ENCODE results near the gene EPN2.
A peak's percentile ranks its signal among the peaks of the same experiment; 100 is the strongest.

The EPN2 gene

GRCh38 chr17:19370493-19370960 is 133.4 kb downstream of the EPN2 start:
- TF ChIP-seq FOXP2 (optimal IDR thresholded peaks at IDR 0.05; ENCODE audit: borderline replicate concordance, extremely low read depth, extremely low read length, insufficient read depth) (peak; percentile 20), TAF1 (IDR thresholded peaks at IDR 0.05; ENCODE audit: borderline replicate concordance, insufficient read depth, low read length) (no peak)

DNA sequence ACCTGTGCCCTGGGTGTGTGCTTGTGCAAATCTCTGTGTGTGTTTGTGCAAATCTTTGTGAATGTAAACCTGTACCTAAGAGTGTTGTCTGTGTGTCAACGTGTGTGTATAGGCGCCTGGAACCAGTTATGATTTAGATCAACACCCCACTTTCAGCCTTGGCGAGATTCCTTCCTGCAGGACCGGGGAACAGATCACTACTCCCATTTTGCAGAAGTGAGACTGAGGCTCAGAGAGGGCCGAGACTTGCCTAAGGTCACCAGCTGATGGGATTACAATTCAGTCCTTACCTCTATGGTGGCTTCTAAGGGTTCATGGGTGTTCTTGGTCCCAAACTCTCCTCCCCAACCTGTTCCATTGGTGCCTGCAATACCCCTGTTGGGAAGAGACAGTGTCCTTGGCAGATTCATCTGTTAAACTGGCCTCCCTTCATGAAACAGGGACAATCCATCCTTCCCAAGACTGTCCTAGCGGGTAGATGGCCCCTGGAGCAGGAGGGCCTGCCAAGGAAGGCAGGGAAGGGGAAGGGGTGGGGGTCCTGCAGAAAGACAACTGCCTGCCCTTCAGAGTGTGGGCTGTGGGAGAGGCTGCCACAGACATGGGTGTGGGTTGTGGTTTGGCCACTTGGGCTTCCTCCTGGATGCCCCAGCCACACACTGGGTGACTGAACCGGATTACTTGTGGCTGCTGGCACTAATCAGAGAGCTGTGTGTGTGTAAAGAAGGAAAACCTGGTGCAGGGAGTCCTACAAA is 134.3 kb downstream of the EPN2 start:
- TF ChIP-seq POLR2AphosphoS5 (IDR thresholded peaks at IDR 0.05; ENCODE audit: low read depth, low read length) (no peak), SIN3A (IDR thresholded peaks at IDR 0.05; ENCODE audit: borderline replicate concordance, insufficient read depth, low read length) (no peak), TAF1 (IDR thresholded peaks at IDR 0.05; ENCODE audit: borderline replicate concordance, insufficient read depth, low read length) (no peak), FOXP2 (optimal IDR thresholded peaks at IDR 0.05; ENCODE audit: borderline replicate concordance, extremely low read depth, extremely low read length, insufficient read depth) (no peak)
- TF ChIP-seq, protein P1, sequence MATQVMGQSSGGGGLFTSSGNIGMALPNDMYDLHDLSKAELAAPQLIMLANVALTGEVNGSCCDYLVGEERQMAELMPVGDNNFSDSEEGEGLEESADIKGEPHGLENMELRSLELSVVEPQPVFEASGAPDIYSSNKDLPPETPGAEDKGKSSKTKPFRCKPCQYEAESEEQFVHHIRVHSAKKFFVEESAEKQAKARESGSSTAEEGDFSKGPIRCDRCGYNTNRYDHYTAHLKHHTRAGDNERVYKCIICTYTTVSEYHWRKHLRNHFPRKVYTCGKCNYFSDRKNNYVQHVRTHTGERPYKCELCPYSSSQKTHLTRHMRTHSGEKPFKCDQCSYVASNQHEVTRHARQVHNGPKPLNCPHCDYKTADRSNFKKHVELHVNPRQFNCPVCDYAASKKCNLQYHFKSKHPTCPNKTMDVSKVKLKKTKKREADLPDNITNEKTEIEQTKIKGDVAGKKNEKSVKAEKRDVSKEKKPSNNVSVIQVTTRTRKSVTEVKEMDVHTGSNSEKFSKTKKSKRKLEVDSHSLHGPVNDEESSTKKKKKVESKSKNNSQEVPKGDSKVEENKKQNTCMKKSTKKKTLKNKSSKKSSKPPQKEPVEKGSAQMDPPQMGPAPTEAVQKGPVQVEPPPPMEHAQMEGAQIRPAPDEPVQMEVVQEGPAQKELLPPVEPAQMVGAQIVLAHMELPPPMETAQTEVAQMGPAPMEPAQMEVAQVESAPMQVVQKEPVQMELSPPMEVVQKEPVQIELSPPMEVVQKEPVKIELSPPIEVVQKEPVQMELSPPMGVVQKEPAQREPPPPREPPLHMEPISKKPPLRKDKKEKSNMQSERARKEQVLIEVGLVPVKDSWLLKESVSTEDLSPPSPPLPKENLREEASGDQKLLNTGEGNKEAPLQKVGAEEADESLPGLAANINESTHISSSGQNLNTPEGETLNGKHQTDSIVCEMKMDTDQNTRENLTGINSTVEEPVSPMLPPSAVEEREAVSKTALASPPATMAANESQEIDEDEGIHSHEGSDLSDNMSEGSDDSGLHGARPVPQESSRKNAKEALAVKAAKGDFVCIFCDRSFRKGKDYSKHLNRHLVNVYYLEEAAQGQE (IDR thresholded peaks at IDR 0.05; ENCODE audit: insufficient read depth in 1 of 2, low read depth in 2 of 2, low read length in 2 of 2): no peak

GRCh38 chr17:19372011-19372370 is 134.8 kb downstream of the EPN2 start:
- TF ChIP-seq, protein P1 (IDR thresholded peaks at IDR 0.05; ENCODE audit: insufficient read depth in 1 of 2, low read depth in 2 of 2, low read length in 2 of 2): no peak
- TF ChIP-seq SIN3A (IDR thresholded peaks at IDR 0.05; ENCODE audit: borderline replicate concordance, insufficient read depth, low read length): no peak
- TF ChIP-seq TAF1 (IDR thresholded peaks at IDR 0.05; ENCODE audit: borderline replicate concordance, insufficient read depth, low read length): no peak
- no peak for TF ChIP-seq FOXP2 (optimal IDR thresholded peaks at IDR 0.05; ENCODE audit: borderline replicate concordance, extremely low read depth, extremely low read length, insufficient read depth)
- no peak for TF ChIP-seq POLR2AphosphoS5 (IDR thresholded peaks at IDR 0.05; ENCODE audit: low read depth, low read length)

- TF ChIP-seq POLR2AphosphoS5 (IDR thresholded peaks at IDR 0.05; ENCODE audit: low read depth, low read length) (no peak), FOXP2 (optimal IDR thresholded peaks at IDR 0.05; ENCODE audit: borderline replicate concordance, extremely low read depth, extremely low read length, insufficient read depth) (no peak)
Observed at GRCh38 chr17:19372439-19372838, 135.3 kb downstream of the EPN2 start.

- TF ChIP-seq, protein P1 (IDR thresholded peaks at IDR 0.05; ENCODE audit: insufficient read depth in 1 of 2, low read depth in 2 of 2, low read length in 2 of 2): no peak
- no peak for TF ChIP-seq TAF1 (IDR thresholded peaks at IDR 0.05; ENCODE audit: borderline replicate concordance, insufficient read depth, low read length)
- TF ChIP-seq FOXP2 (optimal IDR thresholded peaks at IDR 0.05; ENCODE audit: borderline replicate concordance, extremely low read depth, extremely low read length, insufficient read depth): no peak
- no peak for TF ChIP-seq POLR2AphosphoS5 (IDR thresholded peaks at IDR 0.05; ENCODE audit: low read depth, low read length)
- TF ChIP-seq SIN3A (IDR thresholded peaks at IDR 0.05; ENCODE audit: borderline replicate concordance, insufficient read depth, low read length): no peak
Observed at GRCh38 chr17:19372866-19373504, 135.8 kb downstream of the EPN2 start.

DNA sequence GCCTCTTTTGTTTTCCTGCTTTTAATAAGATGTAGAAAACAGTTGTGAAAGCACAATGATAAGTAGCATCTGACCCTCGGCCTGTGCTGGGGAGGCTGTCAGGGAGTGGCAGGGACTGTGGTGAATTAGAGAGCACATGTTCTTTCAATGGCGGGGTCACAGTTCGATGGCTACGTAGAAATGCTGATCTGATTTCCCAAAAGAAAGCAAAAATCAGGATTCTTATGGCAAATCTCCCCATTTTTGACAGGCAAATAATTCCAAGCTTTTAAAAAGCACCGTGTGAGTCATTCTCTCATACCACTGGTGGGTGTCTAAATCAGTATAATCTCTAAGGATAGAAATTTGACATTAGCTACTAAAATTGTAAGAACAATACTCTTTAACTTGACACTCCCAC is 137.0 kb downstream of the EPN2 start:
- no peak for TF ChIP-seq POLR2AphosphoS5 (IDR thresholded peaks at IDR 0.05; ENCODE audit: low read depth, low read length)
- TF ChIP-seq, protein P1 (IDR thresholded peaks at IDR 0.05; ENCODE audit: insufficient read depth in 1 of 2, low read depth in 2 of 2, low read length in 2 of 2): no peak
- TF ChIP-seq SIN3A (IDR thresholded peaks at IDR 0.05; ENCODE audit: borderline replicate concordance, insufficient read depth, low read length): no peak
- TF ChIP-seq FOXP2 (optimal IDR thresholded peaks at IDR 0.05; ENCODE audit: borderline replicate concordance, extremely low read depth, extremely low read length, insufficient read depth): no peak
- TF ChIP-seq TAF1 (IDR thresholded peaks at IDR 0.05; ENCODE audit: borderline replicate concordance, insufficient read depth, low read length): no peak
